Keratinocyte (primary cell): Measurements from ENCODE around the gene MXI1. TPM values are rescaled to one million over a fixed set of nuclear protein-coding genes. Genes with fewer than 3 reads are reported as not detected.

Experiments used
- DNase-seq: peaks from one replicate; pipeline ENCODE4 v3.0.0-alpha.2; 2011; ENCODE audit warnings: low read depth, missing footprints, low spot score
- FAIRE-seq: peaks from 2 replicates; lab custom pipeline; 2011; peaks lifted over from hg19 to GRCh38; lab: Jason Lieb, UNC
- H2AFZ ChIP-seq: 2 replicates; pipeline ENCODE4 v1.6.0; 2012; ENCODE audit warnings: low read length, control low read depth, inconsistent platforms; ENCODE audit not compliant: control insufficient read depth
- H3K27ac ChIP-seq: 2 replicates; pipeline ENCODE4 v1.5.1; 2011; ENCODE audit warnings: low read length; ENCODE audit not compliant: control insufficient read depth, insufficient read depth
- H3K27me3 ChIP-seq: 3 replicates; pipeline ENCODE4 v1.6.0; 2011; ENCODE audit warnings: low read length; ENCODE audit not compliant: control insufficient read depth, insufficient read depth; ENCODE audit errors: extremely low read depth
- H3K36me3 ChIP-seq, 2 experiments: 2 replicates in 1 of 2; 3 replicates in 1 of 2; pipeline ENCODE4 v1.5.1; 2011; ENCODE audit warnings: low read length in 2 of 2, mild to moderate bottlenecking in 1 of 2; ENCODE audit not compliant: control insufficient read depth in 2 of 2, insufficient read depth in 2 of 2; ENCODE audit errors: extremely low read depth in 1 of 2
- H3K4me1 ChIP-seq: 3 replicates; pipeline ENCODE4 v1.5.1; 2011; ENCODE audit warnings: low read length; ENCODE audit not compliant: control insufficient read depth, insufficient read depth; ENCODE audit errors: extremely low read depth
- H3K4me2 ChIP-seq: 3 replicates; pipeline ENCODE4 v1.6.0; 2011; ENCODE audit warnings: low read depth, low read length; ENCODE audit not compliant: control insufficient read depth, insufficient read depth; ENCODE audit errors: extremely low read depth
- H3K4me3 ChIP-seq, 3 experiments: fragments of 200-600 bp in 1 of 3; sonication (generic) in 1 of 3; 2 replicates in 2 of 3; 3 replicates in 1 of 3; pipeline ENCODE4 v1.5.1; 2011 to 2016; ENCODE audit warnings: low read length in 3 of 3, mild to moderate bottlenecking in 3 of 3, control low read depth in 2 of 3, inconsistent platforms in 1 of 3, low read depth in 1 of 3, mixed read lengths in 1 of 3, mixed run types in 1 of 3, moderate library complexity in 1 of 3; ENCODE audit not compliant: control insufficient read depth in 2 of 3, insufficient read depth in 2 of 3; ENCODE audit errors: extremely low read depth in 1 of 3
- H3K79me2 ChIP-seq: 2 replicates; pipeline ENCODE4 v1.6.0; 2012; ENCODE audit warnings: low read length; ENCODE audit not compliant: control insufficient read depth, insufficient read depth
- H3K9ac ChIP-seq: 3 replicates; pipeline ENCODE4 v1.6.0; 2011; ENCODE audit warnings: low read length; ENCODE audit not compliant: control insufficient read depth, insufficient read depth; ENCODE audit errors: extremely low read depth
- H3K9me1 ChIP-seq: 3 replicates; pipeline ENCODE4 v1.6.0; 2011; ENCODE audit warnings: low read length; ENCODE audit not compliant: control insufficient read depth, insufficient read depth; ENCODE audit errors: extremely low read depth
- H3K9me3 ChIP-seq: 2 replicates; pipeline ENCODE4 v1.5.1; 2012; ENCODE audit warnings: low read depth, low read length; ENCODE audit not compliant: control insufficient read depth
- H4K20me1 ChIP-seq: 3 replicates; pipeline ENCODE4 v1.6.0; 2011; ENCODE audit warnings: low read length; ENCODE audit not compliant: control insufficient read depth, insufficient read depth; ENCODE audit errors: extremely low read depth
- CTCF ChIP-seq, 3 experiments: IDR thresholded peaks in 1 of 3; conservative IDR thresholded peaks in 1 of 3; optimal IDR thresholded peaks in 1 of 3; 2 replicates in 2 of 3; 3 replicates in 1 of 3; pipeline versions ENCODE3 to v1.5.1; 2011; ENCODE audit warnings: low read length in 3 of 3, mild to moderate bottlenecking in 3 of 3, moderate library complexity in 2 of 3, control low read depth in 1 of 3, inconsistent platforms in 1 of 3; ENCODE audit not compliant: insufficient read depth in 2 of 3; ENCODE audit errors: extremely low read depth in 1 of 3
- EZH2 ChIP-seq: IDR thresholded peaks from one replicate; pipeline ENCODE4 v1.6.1; 2012; ENCODE audit warnings: inconsistent platforms, mild to moderate bottlenecking, low read length, moderate library complexity
- dilution Hi-C: fragments of 300-500 bp; cut with MboI; formaldehyde crosslinking; loops from one replicate; pipeline ENCODE4 v1.7.0; 2020; ENCODE audit warnings: low sequenced_read_pairs; ENCODE audit not compliant: extremely low pct_ligation_motif_present
- polyA plus RNA-seq, 5 experiments: library from polyadenylated mRNA; depleted of rRNA in 3 of 5; stranded (reverse) in 3 of 5; stranded (forward) in 1 of 5; unstranded in 1 of 5; fragments of >200 nt; gene quantifications; 1 replicate in 1 of 5; 2 replicates in 3 of 5; 3 replicates in 1 of 5; pipeline versions ENCODE4 v1.2.1 to v1.2.3, GENCODE V29; 2011 to 2012; ENCODE audit warnings: missing spikeins in 2 of 5, low read depth in 1 of 5, low replicate concordance in 1 of 5

Gene MXI1
- polyA plus RNA-seq, 1 donor (not counting 4 experiments of a cell fraction or from before 2014, with no cell fraction given) = 17.8 TPM

DNA sequence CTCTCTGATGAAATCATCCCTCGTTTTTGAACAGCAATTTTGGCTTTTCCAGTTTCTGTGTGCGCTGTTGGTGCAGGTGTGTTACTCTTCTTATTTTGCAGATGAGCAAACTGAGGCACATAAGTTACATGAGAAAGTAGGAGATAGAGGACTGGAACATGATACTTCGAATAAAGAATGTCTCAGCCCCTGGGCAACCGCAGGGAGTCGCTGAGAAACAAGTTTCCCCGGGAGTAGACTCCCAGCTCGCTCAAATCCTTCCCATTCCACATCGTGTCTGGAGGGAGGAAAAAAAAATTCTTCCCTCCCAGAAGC is 18.0 kb downstream of the MXI1 start:
- H3K4me2 ChIP-seq = peak overlapping the region; percentile 91
- no peaks in the 10 kb centered on the region for H3K9me1 ChIP-seq
- DNase-seq = no peak
- H2AFZ ChIP-seq = peak overlapping the region; percentile 54
- H3K36me3 ChIP-seq = no peaks in the 10 kb centered on the region
- H3K4me1 ChIP-seq = peaks cover 14% of the 10 kb centered on the region
- TF ChIP-seq EZH2 = no peak
- TF ChIP-seq CTCF (optimal IDR thresholded peaks at IDR 0.05 in 1 of 3, IDR thresholded peaks at IDR 0.05 in 1 of 3, conservative IDR thresholded peaks at IDR 0.05 in 1 of 3; ENCODE audit: extremely low read depth in 1 of 3, insufficient read depth in 2 of 3, low read length in 3 of 3) = no peak
- peak overlapping the region; percentile 76 for H3K9ac ChIP-seq
- H3K4me3 ChIP-seq = peak overlapping the region; percentile 47 to 71 (median 59)
- dilution Hi-C loops = no loop called here
- H4K20me1 ChIP-seq = no peaks in the 10 kb centered on the region
- no peaks in the 10 kb centered on the region for H3K79me2 ChIP-seq
- no peaks in the 10 kb centered on the region for H3K27me3 ChIP-seq
- H3K27ac ChIP-seq = peak overlapping the region; percentile 25
- H3K9me3 ChIP-seq = no peaks in the 10 kb centered on the region
- no peak for FAIRE-seq

DNA sequence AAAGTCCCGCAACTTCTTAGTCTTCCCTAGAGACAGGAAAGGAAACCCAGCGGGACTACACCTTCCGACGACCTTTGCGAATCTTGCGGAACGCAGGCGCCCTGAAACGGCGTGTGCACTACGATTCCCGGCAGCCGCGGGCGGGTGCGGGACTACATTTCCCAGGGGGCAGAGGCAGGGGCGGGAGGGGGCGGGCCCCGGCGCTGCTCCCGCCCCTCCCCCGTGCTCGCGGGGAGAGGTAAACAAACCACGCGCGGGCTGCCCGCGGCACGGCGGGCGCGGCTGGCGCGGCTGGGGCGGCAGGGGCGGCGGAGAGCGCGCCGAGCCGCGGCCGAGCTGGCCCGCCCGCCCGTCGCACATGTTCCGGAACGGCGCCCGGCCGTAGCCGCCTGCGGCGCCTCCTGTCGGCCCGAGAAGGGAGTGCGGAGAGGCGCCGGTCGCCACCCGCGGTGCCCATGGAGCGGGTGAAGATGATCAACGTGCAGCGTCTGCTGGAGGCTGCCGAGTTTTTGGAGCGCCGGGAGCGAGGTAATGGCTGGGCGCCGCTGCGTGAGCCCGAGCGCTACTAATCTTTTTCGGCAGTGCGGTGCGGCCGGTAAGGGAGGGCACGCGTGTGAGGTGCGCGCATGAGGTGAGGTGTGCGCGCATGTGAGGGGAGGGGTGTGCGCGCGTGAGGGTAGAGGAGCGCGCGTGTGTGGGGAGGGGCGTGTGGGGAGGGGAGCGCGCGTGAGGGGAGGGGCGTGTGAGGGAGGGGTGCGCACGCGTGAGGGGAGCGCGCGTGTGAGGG is 18.5 kb downstream of the MXI1 start:
- TF ChIP-seq EZH2 (no peak), CTCF (optimal IDR thresholded peaks at IDR 0.05 in 1 of 3, IDR thresholded peaks at IDR 0.05 in 1 of 3, conservative IDR thresholded peaks at IDR 0.05 in 1 of 3; ENCODE audit: extremely low read depth in 1 of 3, insufficient read depth in 2 of 3, low read length in 3 of 3) (peak; percentile 41 to 77 (median 58))
- no peaks in the 10 kb centered on the region for H3K9me1 ChIP-seq
- no peaks in the 10 kb centered on the region for H3K36me3 ChIP-seq
- H3K27me3 ChIP-seq = no peaks in the 10 kb centered on the region
- H4K20me1 ChIP-seq = no peaks in the 10 kb centered on the region
- DNase-seq (no peak), FAIRE-seq (peak; percentile 48)
- H3K9ac ChIP-seq = peak overlapping the region; percentile 76
- H3K79me2 ChIP-seq = no peaks in the 10 kb centered on the region
- H3K4me2 ChIP-seq = peak overlapping the region; percentile 91
- H2AFZ ChIP-seq = peak overlapping the region; percentile 84
- dilution Hi-C loops = no loop called here
- peaks cover 14% of the 10 kb centered on the region for H3K4me1 ChIP-seq
- peak overlapping the region; percentile 59 to 71 (median 69) for H3K4me3 ChIP-seq
- H3K9me3 ChIP-seq = no peaks in the 10 kb centered on the region
- H3K27ac ChIP-seq = peak overlapping the region; percentile 60
